PFSK-1 (cell line): ENCODE results near the gene KDR.

Source experiments
- FOXP2 ChIP-seq: optimal IDR thresholded peaks from 2 replicates; pipeline ENCODE3; 2011; ENCODE audit warnings: borderline replicate concordance, control low read depth, inconsistent platforms; ENCODE audit not compliant: insufficient read depth; ENCODE audit errors: extremely low read length, extremely low read depth
- POLR2AphosphoS5 ChIP-seq: IDR thresholded peaks from 2 replicates; pipeline ENCODE4 v1.6.1; 2012; ENCODE audit warnings: low read depth, mild to moderate bottlenecking, control low read depth, low read length, moderate library complexity
- SIN3A ChIP-seq: IDR thresholded peaks from 2 replicates; pipeline ENCODE4 v1.6.1; 2012; ENCODE audit warnings: mild to moderate bottlenecking, low read length, moderate library complexity, borderline replicate concordance; ENCODE audit not compliant: insufficient read depth
- TAF1 ChIP-seq: IDR thresholded peaks from 2 replicates; pipeline ENCODE4 v1.6.1; 2012; ENCODE audit warnings: low read length, control low read depth, borderline replicate concordance; ENCODE audit not compliant: insufficient read depth
- TF ChIP-seq, protein P1 (sequence below), 2 experiments: IDR thresholded peaks; 2 replicates each; pipeline versions ENCODE4 v1.6.1 to v1.8.0; 2011 to 2012; ENCODE audit warnings: low read depth in 2 of 2, low read length in 2 of 2, control low read depth in 1 of 2, inconsistent platforms in 1 of 2, mild to moderate bottlenecking in 1 of 2, moderate library complexity in 1 of 2; ENCODE audit not compliant: insufficient read depth in 1 of 2

Gene KDR

DNA sequence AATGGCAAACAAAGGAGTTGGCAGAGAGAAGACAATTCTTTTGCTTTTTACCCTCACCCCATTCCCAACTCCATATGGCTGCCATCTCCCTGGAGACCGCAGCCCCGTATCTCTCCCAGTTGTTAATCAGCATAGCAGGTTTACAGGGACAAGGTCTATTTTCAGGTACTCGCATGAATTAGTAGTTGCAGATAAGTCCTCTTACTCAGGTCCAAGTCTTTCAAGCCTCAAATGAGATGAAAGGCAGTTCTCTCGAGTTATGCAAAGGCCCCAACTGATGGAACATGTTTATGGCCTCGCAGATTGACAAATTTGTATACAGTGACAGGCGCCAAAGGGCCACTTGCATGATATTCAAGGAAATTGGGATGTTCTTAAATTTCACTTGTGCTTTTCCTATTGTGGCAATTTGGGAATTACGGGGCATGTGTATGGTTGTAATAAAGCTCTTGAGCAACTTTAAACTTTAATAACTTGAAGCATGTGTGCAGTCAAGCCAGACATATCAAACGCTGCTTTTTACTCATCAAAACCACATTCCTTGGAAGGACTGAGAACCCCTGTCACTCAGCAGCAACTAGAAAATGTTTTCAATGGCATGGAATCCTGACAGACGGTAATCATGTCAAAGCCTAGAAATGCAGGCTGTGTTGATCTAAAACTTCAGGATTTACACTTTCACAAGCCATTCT lies 45.1 kb downstream of the KDR start:
- TF ChIP-seq SIN3A (no peak), TAF1 (no peak), FOXP2 (no peak), POLR2AphosphoS5 (no peak)
- TF ChIP-seq, protein P1, sequence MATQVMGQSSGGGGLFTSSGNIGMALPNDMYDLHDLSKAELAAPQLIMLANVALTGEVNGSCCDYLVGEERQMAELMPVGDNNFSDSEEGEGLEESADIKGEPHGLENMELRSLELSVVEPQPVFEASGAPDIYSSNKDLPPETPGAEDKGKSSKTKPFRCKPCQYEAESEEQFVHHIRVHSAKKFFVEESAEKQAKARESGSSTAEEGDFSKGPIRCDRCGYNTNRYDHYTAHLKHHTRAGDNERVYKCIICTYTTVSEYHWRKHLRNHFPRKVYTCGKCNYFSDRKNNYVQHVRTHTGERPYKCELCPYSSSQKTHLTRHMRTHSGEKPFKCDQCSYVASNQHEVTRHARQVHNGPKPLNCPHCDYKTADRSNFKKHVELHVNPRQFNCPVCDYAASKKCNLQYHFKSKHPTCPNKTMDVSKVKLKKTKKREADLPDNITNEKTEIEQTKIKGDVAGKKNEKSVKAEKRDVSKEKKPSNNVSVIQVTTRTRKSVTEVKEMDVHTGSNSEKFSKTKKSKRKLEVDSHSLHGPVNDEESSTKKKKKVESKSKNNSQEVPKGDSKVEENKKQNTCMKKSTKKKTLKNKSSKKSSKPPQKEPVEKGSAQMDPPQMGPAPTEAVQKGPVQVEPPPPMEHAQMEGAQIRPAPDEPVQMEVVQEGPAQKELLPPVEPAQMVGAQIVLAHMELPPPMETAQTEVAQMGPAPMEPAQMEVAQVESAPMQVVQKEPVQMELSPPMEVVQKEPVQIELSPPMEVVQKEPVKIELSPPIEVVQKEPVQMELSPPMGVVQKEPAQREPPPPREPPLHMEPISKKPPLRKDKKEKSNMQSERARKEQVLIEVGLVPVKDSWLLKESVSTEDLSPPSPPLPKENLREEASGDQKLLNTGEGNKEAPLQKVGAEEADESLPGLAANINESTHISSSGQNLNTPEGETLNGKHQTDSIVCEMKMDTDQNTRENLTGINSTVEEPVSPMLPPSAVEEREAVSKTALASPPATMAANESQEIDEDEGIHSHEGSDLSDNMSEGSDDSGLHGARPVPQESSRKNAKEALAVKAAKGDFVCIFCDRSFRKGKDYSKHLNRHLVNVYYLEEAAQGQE (IDR thresholded peaks at IDR 0.05; ENCODE audit: insufficient read depth in 1 of 2, low read depth in 2 of 2, low read length in 2 of 2): no peak

DNA sequence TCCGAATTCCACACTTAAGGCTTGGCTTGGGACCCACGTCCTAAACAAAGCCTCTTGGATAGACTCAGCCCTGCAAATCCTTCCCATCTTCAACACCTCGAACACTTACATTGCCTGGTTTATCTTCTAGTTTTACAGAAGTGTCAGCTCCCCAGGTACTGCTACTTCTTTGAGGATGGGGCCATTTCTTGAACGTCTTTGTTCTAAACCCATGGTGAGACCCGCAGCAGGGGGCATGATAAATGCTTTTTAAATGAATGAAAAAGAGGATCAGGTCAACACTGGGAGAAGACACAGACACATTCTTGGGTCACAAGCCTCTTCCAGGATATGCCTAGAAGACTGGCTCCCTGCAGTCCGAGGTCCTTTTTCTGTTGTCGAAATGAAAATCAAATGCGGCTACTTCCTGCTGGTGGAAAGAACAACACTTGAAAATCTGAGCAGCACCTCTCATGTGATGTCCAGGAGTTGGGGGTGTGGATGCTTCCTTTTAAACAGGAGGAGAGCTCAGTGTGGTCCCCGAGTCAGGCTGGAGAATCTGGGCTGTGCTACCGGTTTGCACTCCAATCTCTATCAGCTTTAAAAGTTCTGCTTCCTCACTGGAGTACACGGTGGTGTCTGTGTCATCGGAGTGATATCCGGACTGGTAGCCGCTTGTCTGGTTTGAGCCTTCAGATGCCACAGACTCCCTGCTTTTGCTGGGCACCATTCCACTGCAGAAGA lies 45.8 kb downstream of the KDR start:
- TF ChIP-seq, protein P1 (IDR thresholded peaks at IDR 0.05; ENCODE audit: insufficient read depth in 1 of 2, low read depth in 2 of 2, low read length in 2 of 2): no peak
- TF ChIP-seq FOXP2 (no peak), TAF1 (no peak), SIN3A (no peak), POLR2AphosphoS5 (no peak)

DNA sequence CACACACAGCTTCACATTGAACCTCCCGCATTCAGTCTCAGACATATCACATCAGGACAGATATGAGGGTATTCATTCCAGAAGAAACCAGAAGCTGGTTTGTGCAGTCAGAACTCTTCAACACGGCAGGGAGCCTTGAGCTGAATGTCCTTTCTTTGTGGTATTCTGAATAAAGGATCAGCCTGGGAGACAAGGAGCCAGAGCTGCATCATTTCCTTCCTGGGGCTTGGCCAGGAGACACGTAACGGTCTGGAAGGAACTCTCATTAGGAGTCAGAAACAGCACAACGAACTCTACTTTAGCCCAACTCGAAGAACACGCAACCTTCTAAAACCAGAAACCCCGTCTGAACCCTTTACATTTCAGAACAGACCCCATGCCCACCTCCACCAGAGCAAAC lies 46.4 kb downstream of the KDR start:
- no peak for TF ChIP-seq TAF1
- TF ChIP-seq, protein P1 (IDR thresholded peaks at IDR 0.05; ENCODE audit: insufficient read depth in 1 of 2, low read depth in 2 of 2, low read length in 2 of 2): no peak
- no peak for TF ChIP-seq POLR2AphosphoS5
- TF ChIP-seq SIN3A: no peak
- no peak for TF ChIP-seq FOXP2

DNA sequence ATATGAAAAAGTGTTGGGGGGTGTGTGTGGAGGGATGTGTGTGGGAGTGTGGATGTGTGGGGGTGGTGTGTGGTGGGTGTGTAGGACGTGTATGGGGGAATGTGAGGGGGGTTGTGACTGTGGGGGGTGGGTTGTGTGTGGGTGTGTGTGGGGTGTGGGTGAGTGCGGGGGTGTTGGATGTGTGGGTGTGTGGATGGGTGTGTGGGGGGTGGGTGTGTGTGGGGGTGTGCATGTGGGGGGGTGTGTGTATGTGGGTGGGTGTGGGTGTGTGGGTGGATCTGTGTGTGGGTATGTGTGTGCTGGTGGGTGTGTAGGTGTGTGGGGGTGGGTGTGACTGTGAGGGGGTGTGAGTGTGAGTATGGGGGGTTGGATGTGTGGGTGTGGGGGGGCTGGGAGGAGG lies 47.8 kb downstream of the KDR start:
- TF ChIP-seq, protein P1 (IDR thresholded peaks at IDR 0.05; ENCODE audit: insufficient read depth in 1 of 2, low read depth in 2 of 2, low read length in 2 of 2): no peak
- no peak for TF ChIP-seq POLR2AphosphoS5
- TF ChIP-seq TAF1: no peak
- TF ChIP-seq SIN3A: no peak
- no peak for TF ChIP-seq FOXP2
